ENCODE measurements around the gene INPP4B. TPM values are rescaled to one million over a fixed set of nuclear protein-coding genes. Genes with fewer than 3 reads are reported as not detected.
"Not testable (repeated sequence)": the region's sequence is repeated elsewhere in the genome, so short reads cannot be mapped to it uniquely, and the experiment has no call there.

Gene INPP4B
- total RNA-seq, 2 experiments from 2014 or later, result 63.9 to 64.9 TPM

DNA sequence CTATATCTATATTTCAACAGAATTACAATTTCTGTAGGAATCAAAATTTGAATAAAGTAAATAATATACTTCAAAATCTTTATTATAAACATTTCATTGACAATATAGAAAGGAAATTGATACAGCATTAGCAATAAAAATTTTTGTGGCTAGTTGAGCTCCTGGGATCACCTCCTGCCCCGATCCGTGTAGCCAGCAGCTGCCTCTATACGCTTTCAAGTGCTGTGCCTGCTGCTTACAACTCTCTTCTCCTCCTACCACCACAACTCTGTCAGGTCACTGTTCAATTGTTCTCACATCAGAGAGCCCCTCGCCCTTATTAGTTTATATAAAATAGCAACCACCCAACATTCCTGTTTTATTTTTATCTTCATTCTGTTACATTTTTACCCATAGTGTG, 27.6 kb downstream of the INPP4B start:
- intact Hi-C loops (cut with micrococcal nuclease), result loop anchor here (5.0 kb wide), 2 partner anchors 101 to 251 kb away; no protein-coding TSS in a partner anchor
- Mint-ChIP-seq H3K36me3 (peaks cover 12% of the 10 kb centered on the region), H3K4me1 (ENCODE audit: low read depth) (peaks cover 20% of the 10 kb centered on the region), H3K4me3 (no peak overlapping the region), H3K27me3 (peaks cover 8% of the 10 kb centered on the region), H3K27ac (no peak overlapping the region), H3K9me3 (peaks cover 2% of the 10 kb centered on the region)
- CTCF ChIA-PET, result no interaction called here
- POLR2A ChIA-PET, result no interaction called here
- no peak for DNase-seq

DNA sequence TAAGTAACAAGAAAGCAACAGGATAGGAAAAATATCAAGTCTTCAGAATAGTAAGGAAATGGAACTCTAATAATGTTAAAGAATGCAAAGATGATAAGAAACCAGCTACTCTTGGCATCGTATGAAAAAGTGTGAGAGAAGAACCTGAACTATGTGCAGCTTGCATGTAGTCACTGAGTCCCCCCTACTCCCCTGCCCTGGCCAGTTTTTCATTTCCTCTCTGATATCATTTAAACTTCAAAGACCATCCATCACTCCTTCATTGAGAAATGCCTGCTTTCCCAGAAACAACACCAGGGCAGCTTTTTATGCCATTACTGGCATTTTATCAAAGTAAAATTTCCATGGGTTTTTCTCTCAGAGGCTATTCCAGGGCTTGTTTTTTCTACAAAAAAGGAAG, 28.1 kb downstream of the INPP4B start:
- Mint-ChIP-seq H3K27me3 (peaks cover 8% of the 10 kb centered on the region), H3K36me3 (peaks cover 12% of the 10 kb centered on the region), H3K9me3 (peaks cover 2% of the 10 kb centered on the region), H3K27ac (no peak overlapping the region), H3K4me1 (ENCODE audit: low read depth) (peaks cover 20% of the 10 kb centered on the region), H3K4me3 (no peak overlapping the region)
- POLR2A ChIA-PET, result no interaction called here
- intact Hi-C loops (cut with micrococcal nuclease), result loop anchor here (5.0 kb wide), 2 partner anchors 101 to 251 kb away; no protein-coding TSS in a partner anchor
- DNase-seq, result no peak
- CTCF ChIA-PET, result interaction anchor here (1.2 kb wide), 1 partner anchor 17 kb away, joined by 4 read pairs; no protein-coding TSS in a partner anchor

DNA sequence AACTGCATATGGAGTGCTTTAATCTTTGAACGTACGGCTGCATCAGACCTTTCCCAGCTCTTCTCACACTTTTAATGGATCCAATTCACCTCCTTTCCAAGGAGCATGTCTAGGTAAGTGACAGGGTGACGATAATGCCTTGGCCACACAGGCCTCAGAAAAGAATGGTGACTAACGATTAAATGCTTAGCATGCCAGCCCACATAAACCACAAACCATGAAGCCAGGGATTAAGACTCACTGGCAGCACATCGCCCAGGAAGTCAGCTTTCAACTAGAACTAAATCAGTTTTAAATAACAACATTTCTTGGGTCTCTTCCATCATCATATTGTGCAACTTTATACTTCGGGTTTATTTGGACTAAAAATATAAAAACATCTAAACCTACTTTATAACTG, 28.7 kb downstream of the INPP4B start:
- Mint-ChIP-seq H3K4me3 (no peak overlapping the region), H3K36me3 (peaks cover 12% of the 10 kb centered on the region), H3K4me1 (ENCODE audit: low read depth) (peaks cover 20% of the 10 kb centered on the region), H3K9me3 (peaks cover 2% of the 10 kb centered on the region), H3K27me3 (peaks cover 5% of the 10 kb centered on the region), H3K27ac (peak overlapping the region; percentile 4)
- peak; percentile 70 for DNase-seq
- ChIA-PET CTCF (interaction anchor here (1.2 kb wide), 1 partner anchor 17 kb away, joined by 4 read pairs; no protein-coding TSS in a partner anchor), POLR2A (no interaction called here)
- intact Hi-C loops (cut with micrococcal nuclease), result loop anchor here (5.0 kb wide), 2 partner anchors 100 to 250 kb away; no protein-coding TSS in a partner anchor

GRCh38 chr4:142815834-142816233, 30.3 kb downstream of the INPP4B start:
- intact Hi-C loops (cut with micrococcal nuclease), result loop anchor here (1.0 to 5.0 kb wide), 5 partner anchors 8 to 400 kb away; no protein-coding TSS in a partner anchor
- ChIA-PET CTCF (no interaction called here), POLR2A (no interaction called here)
- Mint-ChIP-seq H3K36me3 (peaks cover 12% of the 10 kb centered on the region), H3K27me3 (peaks cover 2% of the 10 kb centered on the region), H3K9me3 (peaks cover 2% of the 10 kb centered on the region), H3K4me1 (ENCODE audit: low read depth) (peaks cover 20% of the 10 kb centered on the region), H3K4me3 (no peak overlapping the region), H3K27ac (no peak overlapping the region)
- DNase-seq, result peak; percentile 68

- no peaks in the 10 kb centered on the region for H3K9me3 Mint-ChIP-seq
- H3K27ac Mint-ChIP-seq, result no peak overlapping the region
- H3K4me1 Mint-ChIP-seq (ENCODE audit: low read depth), result peaks cover 20% of the 10 kb centered on the region
- H3K4me3 Mint-ChIP-seq, result no peak overlapping the region
- ChIA-PET CTCF (no interaction called here), POLR2A (no interaction called here)
- intact Hi-C loops (cut with micrococcal nuclease), result no loop called here
- no peak for DNase-seq
- H3K27me3 Mint-ChIP-seq, result no peaks in the 10 kb centered on the region
- H3K36me3 Mint-ChIP-seq, result no peaks in the 10 kb centered on the region
These were observed 32.7 kb downstream of the INPP4B start for GRCh38 chr4:142813388-142813787.

GRCh38 chr4:142812091-142812490, 34.0 kb downstream of the INPP4B start:
- Mint-ChIP-seq H3K36me3 (no peaks in the 10 kb centered on the region), H3K27me3 (no peaks in the 10 kb centered on the region), H3K27ac (no peak overlapping the region), H3K4me1 (ENCODE audit: low read depth) (peaks cover 8% of the 10 kb centered on the region), H3K9me3 (no peaks in the 10 kb centered on the region), H3K4me3 (no peak overlapping the region)
- intact Hi-C loops (cut with micrococcal nuclease), result no loop called here
- POLR2A ChIA-PET, result no interaction called here
- CTCF ChIA-PET, result no interaction called here
- DNase-seq, result no peak

DNA sequence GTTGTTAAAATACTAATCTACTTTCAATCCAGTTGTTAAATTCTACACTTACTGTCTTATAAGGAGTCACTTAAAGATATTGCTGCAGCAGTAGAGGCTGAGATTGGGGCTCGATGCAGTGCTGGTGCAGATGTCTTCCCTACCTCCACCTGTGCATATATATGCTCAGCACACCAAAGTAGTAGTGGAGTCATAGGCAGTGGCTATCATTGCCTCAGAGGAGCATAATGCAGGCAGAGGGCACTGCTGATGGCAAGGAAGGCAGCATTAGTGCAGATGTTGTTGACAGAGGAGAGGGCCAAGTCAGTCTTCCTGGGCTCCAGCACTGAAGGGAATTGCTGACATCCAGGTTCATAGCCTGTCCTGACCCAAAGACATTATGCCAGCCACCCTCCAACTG, 35.1 kb downstream of the INPP4B start:
- ChIA-PET POLR2A (no interaction called here), CTCF (no interaction called here)
- intact Hi-C loops (cut with micrococcal nuclease), result no loop called here
- no peaks in the 10 kb centered on the region for H3K36me3 Mint-ChIP-seq
- H3K9me3 Mint-ChIP-seq, result no peaks in the 10 kb centered on the region
- no peak overlapping the region for H3K4me3 Mint-ChIP-seq
- peaks cover 5% of the 10 kb centered on the region for H3K4me1 Mint-ChIP-seq (ENCODE audit: low read depth)
- H3K27me3 Mint-ChIP-seq, result no peaks in the 10 kb centered on the region
- DNase-seq, result no peak
- H3K27ac Mint-ChIP-seq, result no peak overlapping the region

- no peaks in the 10 kb centered on the region for H3K9me3 Mint-ChIP-seq
- H3K4me3 Mint-ChIP-seq, result no peak overlapping the region
- H3K27me3 Mint-ChIP-seq, result no peaks in the 10 kb centered on the region
- no peak for DNase-seq
- H3K27ac Mint-ChIP-seq, result no peak overlapping the region
- H3K36me3 Mint-ChIP-seq, result no peaks in the 10 kb centered on the region
- intact Hi-C loops (cut with micrococcal nuclease), result no loop called here
- POLR2A ChIA-PET, result no interaction called here
- CTCF ChIA-PET, result no interaction called here
- H3K4me1 Mint-ChIP-seq (ENCODE audit: low read depth), result no peaks in the 10 kb centered on the region
These were observed 36.5 kb downstream of the INPP4B start for GRCh38 chr4:142809559-142809958.

GRCh38 chr4:142803879-142804278, 42.2 kb downstream of the INPP4B start:
- H3K27ac Mint-ChIP-seq; H3K36me3 Mint-ChIP-seq; DNase-seq; intact Hi-C loops (cut with micrococcal nuclease); POLR2A ChIA-PET; H3K27me3 Mint-ChIP-seq; H3K9me3 Mint-ChIP-seq; CTCF ChIA-PET; H3K4me3 Mint-ChIP-seq: not testable (repeated sequence)
- peaks cover 14% of the 10 kb centered on the region for H3K4me1 Mint-ChIP-seq (ENCODE audit: low read depth)

DNA sequence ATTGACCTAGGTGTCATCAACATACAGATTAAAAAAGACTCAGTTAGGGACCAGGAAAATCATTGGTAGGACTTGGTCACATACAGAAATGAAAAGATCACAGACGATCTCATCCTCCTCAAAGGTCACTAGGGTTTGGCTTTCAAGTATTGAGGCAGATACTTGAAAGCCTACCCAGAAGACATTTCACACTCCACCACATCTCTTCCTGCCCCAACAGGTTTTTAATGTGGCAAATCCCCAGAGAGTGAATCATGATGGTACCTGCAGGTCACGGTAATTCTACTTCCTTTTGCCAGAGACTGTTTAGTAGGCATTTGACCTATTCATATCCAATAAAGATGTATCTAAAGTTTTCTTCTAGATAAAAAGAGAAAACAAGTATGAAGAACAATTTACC, 44.1 kb downstream of the INPP4B start:
- ChIA-PET CTCF (no interaction called here), POLR2A (no interaction called here)
- Mint-ChIP-seq H3K4me1 (ENCODE audit: low read depth) (peaks cover 14% of the 10 kb centered on the region), H3K4me3 (no peak overlapping the region), H3K27ac (no peak overlapping the region), H3K27me3 (no peaks in the 10 kb centered on the region), H3K9me3 (no peaks in the 10 kb centered on the region), H3K36me3 (no peaks in the 10 kb centered on the region)
- peak; percentile 31 for DNase-seq
- intact Hi-C loops (cut with micrococcal nuclease), result no loop called here

- H3K36me3 Mint-ChIP-seq, result no peaks in the 10 kb centered on the region
- ChIA-PET POLR2A (no interaction called here), CTCF (no interaction called here)
- no peaks in the 10 kb centered on the region for H3K4me1 Mint-ChIP-seq (ENCODE audit: low read depth)
- H3K27me3 Mint-ChIP-seq, result peaks cover 1% of the 10 kb centered on the region
- no peak for DNase-seq
- intact Hi-C loops (cut with micrococcal nuclease), result no loop called here
- H3K9me3 Mint-ChIP-seq, result no peaks in the 10 kb centered on the region
- no peak overlapping the region for H3K4me3 Mint-ChIP-seq
- H3K27ac Mint-ChIP-seq, result no peak overlapping the region
These were observed 65.0 kb downstream of the INPP4B start for GRCh38 chr4:142781114-142781513.

DNA sequence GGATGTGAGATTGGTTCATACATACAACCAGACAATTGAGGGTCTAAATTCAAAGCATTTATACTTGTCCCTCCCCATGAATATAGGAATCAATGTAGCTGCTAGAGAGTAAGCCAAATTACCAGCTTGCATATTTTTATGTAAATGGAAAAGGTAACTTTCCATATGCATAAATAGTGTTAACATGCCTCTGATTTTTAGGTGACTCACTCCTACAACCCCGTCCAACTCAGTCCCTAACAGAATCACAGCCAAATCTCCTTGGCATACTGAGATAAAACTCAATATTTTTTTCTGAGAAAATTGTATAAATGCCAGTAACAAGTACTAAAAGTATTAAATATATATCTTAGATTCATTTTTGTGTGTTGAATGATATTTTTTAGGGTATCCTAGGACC, 67.2 kb downstream of the INPP4B start:
- Mint-ChIP-seq H3K4me1 (ENCODE audit: low read depth) (no peaks in the 10 kb centered on the region), H3K9me3 (no peaks in the 10 kb centered on the region), H3K36me3 (no peaks in the 10 kb centered on the region), H3K27ac (no peak overlapping the region), H3K27me3 (peaks cover 1% of the 10 kb centered on the region), H3K4me3 (no peak overlapping the region)
- CTCF ChIA-PET, result no interaction called here
- no peak for DNase-seq
- POLR2A ChIA-PET, result no interaction called here
- intact Hi-C loops (cut with micrococcal nuclease), result no loop called here

- Mint-ChIP-seq H3K27ac (no peak overlapping the region), H3K9me3 (no peaks in the 10 kb centered on the region), H3K4me1 (ENCODE audit: low read depth) (no peaks in the 10 kb centered on the region), H3K27me3 (peaks cover 1% of the 10 kb centered on the region), H3K4me3 (no peak overlapping the region), H3K36me3 (no peaks in the 10 kb centered on the region)
- intact Hi-C loops (cut with micrococcal nuclease), result no loop called here
- ChIA-PET POLR2A (no interaction called here), CTCF (no interaction called here)
- DNase-seq, result no peak
These were observed 67.7 kb downstream of the INPP4B start for GRCh38 chr4:142778430-142778829.
